ENCODE results near the gene TACC2. TPM values are rescaled to one million over a fixed set of nuclear protein-coding genes. Genes with fewer than 3 reads are reported as not detected.

Gene TACC2
- total and polyA plus RNA-seq, 9 of the 15 experiments (the other 6 are each of a cell fraction or from before 2014, with no cell fraction given) = under 0.01 to 0.35 (median 0.03) TPM; not detected in 6

DNA sequence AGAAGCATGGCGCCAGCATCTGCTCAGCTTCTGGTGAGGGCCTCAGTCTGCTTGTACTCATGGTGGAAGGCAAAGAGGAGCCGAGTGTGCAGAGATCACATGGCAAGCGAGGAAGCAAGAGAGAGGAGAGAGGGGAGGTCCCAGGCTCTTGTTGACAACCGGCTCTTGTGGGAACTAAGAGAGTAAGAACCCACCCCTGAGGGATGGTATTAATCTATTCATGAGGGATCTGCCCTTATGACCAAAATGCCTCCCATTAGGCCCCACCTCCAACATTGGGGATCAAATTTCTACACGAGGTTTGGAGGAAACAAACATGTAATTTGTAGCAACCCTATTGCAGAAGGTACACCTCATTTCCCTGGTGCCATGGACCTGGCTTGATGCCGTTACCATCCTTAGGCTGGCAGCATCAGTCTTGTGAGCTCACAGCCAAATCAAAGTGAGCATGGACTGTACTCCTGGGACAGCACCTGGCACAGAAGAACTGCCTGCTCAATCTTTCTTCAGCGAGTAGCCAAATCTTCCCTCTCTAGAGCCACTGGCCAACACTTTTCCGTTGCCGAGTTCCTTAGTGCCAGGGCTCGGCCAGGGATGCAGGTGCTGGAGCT is 288.7 kb downstream of the TACC2 start:
- no peak overlapping the region for H2AFZ ChIP-seq (ENCODE audit: low read depth, low read length)
- 2% methylated on average over 8 of the region's 10 CpGs for WGBS (ENCODE audit: insufficient coverage, low coverage, missing lambda C conversion rate)
- H4K20me1 ChIP-seq (replicated peaks; ENCODE audit: control insufficient read depth, insufficient read depth, low read length) = no peaks in the 10 kb centered on the region; the same call in 1 of the 2 replicates
- BruUV-seq (replicated peaks) = no TSS peak
- H3K9ac ChIP-seq (ENCODE audit: insufficient read depth in 1 of 2, low read depth in 2 of 2, low read length in 2 of 2) = no peak overlapping the region
- H3K36me3 ChIP-seq (ENCODE audit: control insufficient read depth, insufficient read depth, low read length) = no peaks in the 10 kb centered on the region
- H3K4me1 ChIP-seq (replicated peaks in 1 of 2; ENCODE audit: control insufficient read depth in 2 of 2, insufficient read depth in 2 of 2, low read length in 2 of 2) = no peaks in the 10 kb centered on the region
- no peak for FAIRE-seq
- in situ Hi-C loops (cut with MboI) (no loop called here), intact Hi-C loops (cut with micrococcal nuclease) (loop anchor here (5.0 kb wide), 1 partner anchor 290 kb away; no protein-coding TSS in a partner anchor)
- H3K9me1 ChIP-seq (ENCODE audit: control insufficient read depth, insufficient read depth, low read length) = no peaks in the 10 kb centered on the region
- ATAC-seq = no peak
- CTCF ChIA-PET (ENCODE audit: low intra/inter-chr PET ratio) = no interaction called here
- no peak overlapping the region for H3K4me3 ChIP-seq
- no peak overlapping the region for H3K27ac ChIP-seq (ENCODE audit: extremely low read depth, low read depth, low read length)
- H3K4me2 ChIP-seq (ENCODE audit: insufficient read depth, low read length) = no peak overlapping the region
- no peaks in the 10 kb centered on the region for H3K9me3 ChIP-seq (replicated peaks; ENCODE audit: control insufficient read depth, insufficient read depth, low read depth, low read length)
- no peak for DNase-seq (ENCODE audit: extremely low read depth in 1 of 4, low spot score in 3 of 4)
- no peaks in the 10 kb centered on the region; a peak in 1 of 5 replicates for H3K27me3 ChIP-seq (ENCODE audit: control insufficient read depth in 2 of 2, insufficient read depth in 2 of 2, low read length in 2 of 2)
- H3K79me2 ChIP-seq (ENCODE audit: control insufficient read depth, insufficient read depth, low read length) = no peaks in the 10 kb centered on the region
- POLR2A ChIA-PET = no interaction called here
- TF ChIP-seq SIN3B (IDR thresholded peaks at IDR 0.05; ENCODE audit: low read depth) = no peak
- TF ChIP-seq, protein P1, sequence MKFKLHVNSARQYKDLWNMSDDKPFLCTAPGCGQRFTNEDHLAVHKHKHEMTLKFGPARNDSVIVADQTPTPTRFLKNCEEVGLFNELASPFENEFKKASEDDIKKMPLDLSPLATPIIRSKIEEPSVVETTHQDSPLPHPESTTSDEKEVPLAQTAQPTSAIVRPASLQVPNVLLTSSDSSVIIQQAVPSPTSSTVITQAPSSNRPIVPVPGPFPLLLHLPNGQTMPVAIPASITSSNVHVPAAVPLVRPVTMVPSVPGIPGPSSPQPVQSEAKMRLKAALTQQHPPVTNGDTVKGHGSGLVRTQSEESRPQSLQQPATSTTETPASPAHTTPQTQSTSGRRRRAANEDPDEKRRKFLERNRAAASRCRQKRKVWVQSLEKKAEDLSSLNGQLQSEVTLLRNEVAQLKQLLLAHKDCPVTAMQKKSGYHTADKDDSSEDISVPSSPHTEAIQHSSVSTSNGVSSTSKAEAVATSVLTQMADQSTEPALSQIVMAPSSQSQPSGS (CRISPR knock-in tag; IDR thresholded peaks at IDR 0.05) = no peak
- TF ChIP-seq, protein P2, sequence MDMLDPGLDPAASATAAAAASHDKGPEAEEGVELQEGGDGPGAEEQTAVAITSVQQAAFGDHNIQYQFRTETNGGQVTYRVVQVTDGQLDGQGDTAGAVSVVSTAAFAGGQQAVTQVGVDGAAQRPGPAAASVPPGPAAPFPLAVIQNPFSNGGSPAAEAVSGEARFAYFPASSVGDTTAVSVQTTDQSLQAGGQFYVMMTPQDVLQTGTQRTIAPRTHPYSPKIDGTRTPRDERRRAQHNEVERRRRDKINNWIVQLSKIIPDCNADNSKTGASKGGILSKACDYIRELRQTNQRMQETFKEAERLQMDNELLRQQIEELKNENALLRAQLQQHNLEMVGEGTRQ (CRISPR knock-in tag; IDR thresholded peaks at IDR 0.05) = no peak
- no peak for TF ChIP-seq NCOR1 (IDR thresholded peaks at IDR 0.05)
- no peak for TF ChIP-seq ZNF592 (IDR thresholded peaks at IDR 0.05)
- no peak for TF ChIP-seq ZNF140 (CRISPR knock-in tag; IDR thresholded peaks at IDR 0.05)
- TF ChIP-seq KAT2B (IDR thresholded peaks at IDR 0.05; ENCODE audit: low read depth, low read length) = no peak
- TF ChIP-seq E2F1 (CRISPR knock-in tag; IDR thresholded peaks at IDR 0.05) = no peak
- TF ChIP-seq GTF2A2 (tag; IDR thresholded peaks at IDR 0.05) = no peak
- TF ChIP-seq PHF21A (IDR thresholded peaks at IDR 0.05; ENCODE audit: borderline replicate concordance, low read depth) = no peak
- no peak for TF ChIP-seq ZNF507 (tag; conservative IDR thresholded peaks at IDR 0.05)
- no peak for TF ChIP-seq ZZZ3 (IDR thresholded peaks at IDR 0.05)
- no peak for TF ChIP-seq ZBTB5 (IDR thresholded peaks at IDR 0.05)
